CD4-positive, alpha-beta T cell treated with Interleukin-15 for 4 hours (primary cell): ENCODE results near the gene EDDM3A.
"Not testable (repeated sequence)": the region's sequence is repeated elsewhere in the genome, so short reads cannot be mapped to it uniquely, and the experiment has no call there.

ENCODE experiments used
- DNase-seq: peaks from one replicate; pipeline ENCODE4 v3.0.0-alpha.2; 2020; ENCODE audit warnings: low spot score

EDDM3A gene, protein sequence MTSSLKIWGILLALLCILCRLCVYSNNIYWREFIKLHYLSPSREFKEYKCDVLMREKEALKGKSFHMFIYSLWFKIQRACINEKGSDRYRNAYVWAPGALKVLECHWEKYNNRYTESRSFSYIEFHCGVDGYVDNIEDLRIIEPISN

GRCh38 chr14:20745571-20746358 is at the start of gene EDDM3A:
Gene EDDM3A (plus strand): TSS chr14:20745887. CDS start chr14:20747581, 1,694 bp downstream.
- DNase-seq = no peak

GRCh38 chr14:20696764-20697163 is 48.9 kb upstream of the EDDM3A start:
- DNase-seq = no peak

DNA sequence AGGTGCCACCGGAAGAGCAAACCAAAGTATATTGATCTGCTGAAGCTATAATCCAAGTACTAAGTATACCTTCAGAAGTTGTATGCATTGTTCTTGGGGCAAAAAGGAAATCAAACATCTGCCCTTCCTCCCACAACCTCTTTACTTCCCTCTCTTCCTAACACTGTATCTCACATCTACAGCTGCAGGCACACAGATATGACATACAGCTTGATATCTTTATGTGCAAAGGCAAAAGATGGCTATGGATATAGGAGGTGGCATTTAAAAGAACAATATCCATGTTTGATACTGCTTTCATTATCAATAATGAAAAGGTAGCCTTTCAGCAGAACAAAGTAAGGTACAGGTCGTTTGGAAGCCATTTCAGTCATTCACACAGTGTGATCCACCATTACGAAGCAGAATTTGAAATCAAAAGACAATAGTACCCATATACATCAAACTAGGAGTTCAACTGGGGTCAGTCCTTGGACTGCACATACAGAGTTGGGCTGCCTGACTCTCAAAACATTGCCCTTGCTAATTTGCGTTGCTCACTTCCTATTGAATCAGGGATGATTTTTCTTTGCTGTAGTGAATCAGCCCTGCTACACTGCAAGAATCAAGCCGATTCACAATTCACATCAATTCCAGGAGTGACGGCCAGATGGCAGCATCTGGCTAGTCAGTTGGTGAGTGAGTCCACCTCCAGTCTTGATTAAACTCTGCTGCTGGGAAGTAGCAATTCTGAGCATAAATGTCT is 48.2 kb upstream of the EDDM3A start:
- DNase-seq = peak; percentile 66

GRCh38 chr14:20698018-20698329 is 47.7 kb upstream of the EDDM3A start:
- DNase-seq = no peak

DNA sequence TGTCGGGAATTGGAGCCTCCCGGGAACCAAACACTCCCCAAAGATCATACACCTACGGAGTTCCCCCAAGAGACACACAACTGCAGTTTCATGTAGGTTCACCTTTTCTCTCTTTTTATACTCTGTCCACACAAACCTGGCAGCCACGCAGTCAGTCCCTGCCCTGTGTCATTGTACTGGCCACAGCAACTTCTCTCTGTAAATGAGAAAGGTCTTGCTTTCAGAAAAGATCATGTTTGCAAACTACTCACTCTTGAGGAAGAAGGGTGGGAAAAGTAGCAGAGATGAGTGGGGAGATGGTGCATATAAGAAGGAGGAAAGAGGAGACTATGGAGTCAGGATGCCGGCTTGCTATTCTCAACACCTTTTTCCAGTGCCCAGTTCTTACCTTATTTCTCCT is 46.8 kb upstream of the EDDM3A start:
- no peak for DNase-seq

- no peak for DNase-seq
Observed at GRCh38 chr14:20699931-20700330, 45.8 kb upstream of the EDDM3A start.

DNA sequence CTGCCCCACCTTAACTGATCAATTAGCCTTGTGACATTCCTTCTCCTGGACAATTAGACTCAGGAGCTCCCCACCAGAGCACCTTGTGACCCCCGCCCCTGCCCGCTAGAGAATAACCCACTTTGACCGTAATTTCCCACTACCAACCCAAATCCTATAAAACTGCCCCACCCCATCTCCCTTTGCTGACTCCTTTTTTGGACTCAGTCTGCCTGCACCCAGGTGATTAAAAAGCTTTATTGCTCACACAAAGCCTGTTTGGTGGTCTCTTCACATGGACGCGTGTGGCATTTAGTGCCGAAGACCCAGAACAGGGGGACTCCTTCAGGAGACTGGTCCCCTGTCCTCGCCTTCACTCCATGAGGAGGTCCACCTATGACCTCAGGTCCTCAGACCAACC is 44.7 kb upstream of the EDDM3A start:
- DNase-seq = not testable (repeated sequence)

DNA sequence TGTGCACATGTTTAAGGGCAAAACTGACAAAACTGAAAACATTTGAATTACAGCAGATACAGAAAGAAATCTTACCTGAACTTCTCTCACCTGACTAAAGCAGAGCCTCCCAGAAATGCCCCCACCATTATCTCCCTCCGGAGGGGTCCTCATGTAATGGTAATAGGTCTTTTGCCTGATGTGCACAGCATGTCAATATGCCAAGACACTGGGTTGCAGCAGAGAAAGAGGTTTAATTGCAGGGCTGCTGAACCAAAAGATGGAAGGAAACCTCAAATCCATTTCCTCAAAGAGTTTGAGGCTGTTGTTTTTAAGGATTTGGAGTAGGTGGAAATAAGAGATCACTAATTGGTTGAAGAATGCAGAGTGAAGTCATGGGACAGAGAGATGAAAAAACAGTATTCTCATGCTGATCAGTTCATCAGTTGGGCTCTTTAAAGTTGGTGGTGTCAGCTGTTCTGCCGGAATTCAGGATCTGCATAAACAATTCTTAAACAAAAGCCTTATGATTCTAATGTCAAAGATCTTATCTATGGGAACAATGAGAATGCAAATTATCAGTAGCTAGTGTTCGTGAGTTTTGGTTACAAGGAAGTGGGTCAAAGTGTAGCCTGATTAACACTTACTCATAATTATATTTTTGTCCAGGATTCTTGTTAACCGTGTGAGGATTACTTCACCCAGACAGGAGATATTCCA is 38.9 kb upstream of the EDDM3A start:
- no peak for DNase-seq

DNA sequence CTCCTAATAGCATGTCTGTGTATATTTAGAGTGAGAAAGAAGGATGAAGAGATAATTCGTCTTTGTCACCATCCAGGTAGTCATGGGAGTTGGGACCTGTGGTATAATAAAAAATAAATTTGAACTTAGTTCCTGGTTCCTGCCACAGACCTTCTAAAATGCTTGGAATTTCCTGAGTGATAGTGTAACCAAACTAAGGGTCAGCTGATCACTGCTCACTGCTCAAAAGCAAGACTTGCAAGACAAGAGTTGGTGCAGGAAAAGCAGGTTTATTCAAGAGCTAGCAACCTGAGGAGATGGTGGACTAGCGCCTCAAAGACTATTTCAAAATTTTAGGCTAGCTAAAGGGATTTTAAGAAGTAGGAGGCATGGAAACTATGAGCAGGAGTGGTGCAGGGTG is 38.1 kb upstream of the EDDM3A start:
- no peak for DNase-seq

DNA sequence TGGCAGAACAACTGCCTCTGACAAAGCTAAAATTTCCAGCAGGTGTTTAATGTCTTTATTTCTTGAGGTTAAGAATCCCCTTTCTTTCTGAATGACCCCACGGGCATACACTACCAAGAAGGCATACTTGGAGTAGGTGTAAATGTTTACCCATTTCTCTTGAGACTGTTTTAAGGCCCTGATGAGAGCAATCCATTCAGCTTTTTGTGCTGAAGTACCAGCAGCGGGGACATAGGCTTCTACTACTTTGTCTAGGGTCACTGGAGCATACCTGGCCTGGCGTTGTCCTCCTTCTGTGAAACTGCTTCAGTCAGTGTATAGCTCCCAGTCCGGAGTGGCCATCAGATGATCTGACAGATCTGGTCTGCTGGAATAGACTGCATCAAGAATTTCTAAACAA is 34.4 kb upstream of the EDDM3A start:
- no peak for DNase-seq

DNA sequence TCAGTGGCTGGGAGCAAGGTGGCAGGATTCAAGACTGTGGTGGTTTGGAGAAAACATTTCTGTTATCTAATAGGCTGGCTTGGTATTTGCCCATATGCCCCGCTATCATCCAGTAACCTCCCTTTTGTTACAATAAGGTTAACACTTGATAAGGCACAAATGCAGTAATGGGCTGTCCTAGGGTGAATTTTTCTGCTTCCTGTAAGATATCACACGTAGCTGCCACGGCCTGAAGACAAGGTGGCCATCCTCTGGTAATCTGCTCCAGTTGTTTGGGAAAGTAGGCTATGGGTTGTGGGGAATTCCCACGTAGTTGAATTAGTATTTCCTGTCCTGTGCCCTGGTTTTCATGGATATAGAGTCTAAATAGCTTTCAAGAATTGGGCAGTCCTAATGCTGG is 34.0 kb upstream of the EDDM3A start:
- DNase-seq = no peak

GRCh38 chr14:20712904-20713303 is 32.8 kb upstream of the EDDM3A start:
- DNase-seq = no peak

DNA sequence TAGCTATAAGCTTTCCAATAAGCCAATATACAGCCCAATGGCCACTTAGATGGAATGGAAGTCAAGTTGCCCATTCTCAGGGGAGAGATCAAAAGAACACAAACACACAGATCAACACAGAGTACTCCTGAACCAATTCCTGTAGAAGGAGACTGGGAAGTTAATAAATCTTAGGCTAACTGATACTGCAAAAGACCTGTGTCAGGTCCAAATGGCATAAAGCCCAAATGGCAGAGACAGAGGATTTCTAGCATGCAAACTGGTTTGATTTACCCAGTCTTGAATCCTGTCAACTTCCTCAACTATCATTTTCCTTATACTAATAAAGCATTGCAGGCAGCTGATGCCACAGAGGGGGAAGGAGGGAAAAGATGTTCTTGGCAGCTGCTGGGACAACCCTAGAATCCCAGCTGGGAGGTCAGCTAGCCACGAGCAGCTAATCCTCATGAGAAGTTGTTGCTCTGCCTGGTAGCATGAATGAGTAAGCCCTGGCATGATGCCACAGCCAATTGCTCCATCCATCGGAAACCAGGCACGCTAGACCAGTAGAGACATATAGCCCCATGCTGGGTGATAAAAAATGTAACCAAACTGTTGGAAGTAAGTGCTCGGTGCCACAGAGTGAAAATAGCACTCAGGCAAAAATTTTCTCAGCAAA is 31.0 kb upstream of the EDDM3A start:
- no peak for DNase-seq

GRCh38 chr14:20719777-20720176 is 25.9 kb upstream of the EDDM3A start:
- DNase-seq = no peak

DNA sequence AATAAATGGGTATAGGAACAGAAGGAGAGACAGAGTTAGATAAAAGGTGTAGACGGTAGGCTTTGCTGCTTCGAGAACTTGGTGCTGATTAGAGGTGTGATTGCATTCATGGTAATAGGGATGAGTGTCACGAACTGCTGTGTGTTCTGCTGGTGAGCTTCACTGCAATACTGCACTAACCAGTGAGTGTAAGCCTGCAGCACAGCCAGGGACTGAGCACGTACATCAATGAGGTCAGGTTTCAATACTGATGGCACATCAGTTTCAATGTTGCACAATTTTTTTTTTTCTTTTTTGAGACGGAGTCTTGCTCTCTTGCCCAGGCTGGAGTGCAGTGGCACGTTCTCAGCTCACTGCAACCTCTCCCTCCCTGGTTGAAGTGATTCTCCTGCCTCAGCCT is 24.9 kb upstream of the EDDM3A start:
- no peak for DNase-seq

DNA sequence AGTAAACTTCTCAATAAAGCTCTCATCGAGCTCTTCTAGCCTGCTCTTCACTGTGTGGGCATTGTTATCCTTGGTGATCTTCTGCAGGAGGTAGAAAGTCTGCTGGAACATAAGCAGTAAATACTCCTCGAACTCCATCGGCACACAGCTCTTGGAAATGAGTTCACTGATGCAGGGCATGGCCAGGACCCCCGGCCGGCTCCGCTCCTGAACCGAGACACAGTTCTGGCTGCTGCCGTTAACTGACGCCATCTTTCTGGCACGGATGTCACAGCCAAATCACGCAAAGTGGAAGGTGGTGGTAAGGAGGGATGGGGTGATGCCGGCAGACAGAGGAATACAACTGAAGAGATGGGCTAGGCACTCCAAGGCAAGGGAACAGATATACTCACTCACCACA is 23.7 kb upstream of the EDDM3A start:
- no peak for DNase-seq

GRCh38 chr14:20723488-20723887 is 22.2 kb upstream of the EDDM3A start:
- no peak for DNase-seq

DNA sequence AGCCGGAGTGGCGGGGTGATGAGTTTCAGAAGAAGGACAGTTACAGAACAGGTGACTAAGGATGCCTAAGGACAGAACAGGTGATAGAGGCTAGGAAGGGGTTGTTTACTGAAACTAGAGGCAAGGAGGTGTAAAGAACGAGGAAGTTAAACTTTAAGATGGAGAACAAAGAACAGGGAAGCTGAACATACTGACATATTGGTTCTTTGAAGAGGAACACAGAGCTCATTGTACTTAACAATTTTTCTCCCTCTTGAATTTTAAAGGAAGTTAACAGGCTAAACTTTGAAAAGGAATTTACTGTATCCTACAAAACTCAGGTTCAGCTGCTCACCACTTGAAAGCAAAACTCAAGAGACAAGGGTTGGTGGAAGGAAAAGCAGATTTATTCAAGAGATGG is 19.6 kb upstream of the EDDM3A start:
- not testable (repeated sequence) for DNase-seq

- no peak for DNase-seq
Observed at GRCh38 chr14:20726531-20726930, 19.2 kb upstream of the EDDM3A start.

DNA sequence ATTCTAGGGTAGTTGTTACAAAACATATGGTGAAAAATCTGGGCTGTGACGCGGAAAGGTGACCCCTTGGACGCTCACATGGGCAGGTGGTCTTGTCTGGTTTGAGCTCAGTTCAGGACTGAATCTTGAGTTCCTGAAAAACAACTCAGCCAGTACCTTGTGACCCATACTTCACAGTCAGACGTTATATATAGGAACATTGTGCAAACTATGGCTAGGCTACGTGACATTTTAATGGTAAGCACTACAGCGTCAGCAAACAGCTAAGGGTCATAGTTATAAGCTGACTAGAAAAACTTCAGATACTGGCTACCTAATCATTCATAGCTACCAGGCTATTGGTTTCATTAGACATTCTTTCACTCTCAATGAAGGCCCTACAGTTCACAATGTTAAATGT is 14.8 kb upstream of the EDDM3A start:
- no peak for DNase-seq

DNA sequence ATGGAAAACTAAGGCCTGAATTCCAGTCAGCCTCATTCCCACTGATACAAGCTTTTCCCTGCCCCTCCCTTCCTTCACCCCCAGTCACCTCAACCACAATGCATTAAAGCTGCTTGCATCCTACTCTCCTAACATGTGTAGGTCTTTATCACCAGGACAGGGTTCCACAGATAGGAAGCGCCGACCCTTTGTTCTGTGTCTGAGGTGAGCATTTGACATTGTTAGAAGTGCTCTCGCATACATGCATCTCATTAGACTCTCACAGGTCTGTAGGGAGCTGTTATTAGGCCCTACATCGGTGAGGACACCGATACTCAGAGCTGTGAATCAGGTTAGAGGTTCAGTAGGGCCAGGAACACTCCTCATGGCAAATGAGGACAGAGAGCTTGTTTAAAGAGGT is 13.2 kb upstream of the EDDM3A start:
- DNase-seq = no peak

GRCh38 chr14:20732979-20733635 is 12.6 kb upstream of the EDDM3A start:
- DNase-seq = no peak
